ENCODE data around the gene TMEM40.

The TMEM40 gene

DNA sequence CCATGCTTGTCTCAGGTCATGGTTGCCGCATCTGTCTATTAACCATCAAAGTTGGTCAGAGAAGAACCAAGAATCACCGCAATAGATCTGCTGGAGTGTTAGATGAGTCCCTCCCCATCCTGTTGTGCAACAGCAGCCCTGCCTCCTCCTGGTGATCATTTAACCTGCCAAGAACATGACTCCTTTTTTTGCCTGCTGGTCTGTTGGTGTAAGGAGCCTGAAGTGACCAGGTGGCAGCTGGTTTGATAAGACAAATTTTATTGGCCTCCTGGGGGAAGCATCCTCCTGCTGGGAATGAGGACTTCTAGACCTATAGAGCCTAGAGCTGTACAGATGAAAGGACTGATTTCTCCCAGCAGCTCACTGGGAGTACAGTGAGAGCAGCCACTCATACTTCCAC, 51.6 kb downstream of the TMEM40 start:
- Histone ChIP-seq H3K36me3 (ENCODE audit: control insufficient read depth in 2 of 2, insufficient read depth in 1 of 2, low read length in 2 of 2) (no peaks in the 10 kb centered on the region), H3K27ac (ENCODE audit: extremely low read depth, low read depth, low read length) (no peak overlapping the region), H3K4me3 (ENCODE audit: low read depth, low read length) (no peak overlapping the region), H3K4me1 (ENCODE audit: control insufficient read depth, insufficient read depth, low read length) (no peaks in the 10 kb centered on the region), H3K9me3 (ENCODE audit: control insufficient read depth, insufficient read depth, low read depth, low read length) (no peaks in the 10 kb centered on the region)
- no peak for TF ChIP-seq ZSCAN23 (tag by site-specific recombination; IDR thresholded peaks at IDR 0.05)
- peak; percentile 92 for TF ChIP-seq ZIC2 (tag by site-specific recombination; IDR thresholded peaks at IDR 0.05)
- TF ChIP-seq GLIS1 (tag by site-specific recombination; IDR thresholded peaks at IDR 0.05), result peak; percentile 55
- TF ChIP-seq, protein P1, sequence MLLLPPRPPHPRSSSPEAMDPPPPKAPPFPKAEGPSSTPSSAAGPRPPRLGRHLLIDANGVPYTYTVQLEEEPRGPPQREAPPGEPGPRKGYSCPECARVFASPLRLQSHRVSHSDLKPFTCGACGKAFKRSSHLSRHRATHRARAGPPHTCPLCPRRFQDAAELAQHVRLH (tag by site-specific recombination; IDR thresholded peaks at IDR 0.05), result no peak
- no peak for TF ChIP-seq ZNF37A (tag by site-specific recombination; IDR thresholded peaks at IDR 0.05)
- TF ChIP-seq, protein P2, sequence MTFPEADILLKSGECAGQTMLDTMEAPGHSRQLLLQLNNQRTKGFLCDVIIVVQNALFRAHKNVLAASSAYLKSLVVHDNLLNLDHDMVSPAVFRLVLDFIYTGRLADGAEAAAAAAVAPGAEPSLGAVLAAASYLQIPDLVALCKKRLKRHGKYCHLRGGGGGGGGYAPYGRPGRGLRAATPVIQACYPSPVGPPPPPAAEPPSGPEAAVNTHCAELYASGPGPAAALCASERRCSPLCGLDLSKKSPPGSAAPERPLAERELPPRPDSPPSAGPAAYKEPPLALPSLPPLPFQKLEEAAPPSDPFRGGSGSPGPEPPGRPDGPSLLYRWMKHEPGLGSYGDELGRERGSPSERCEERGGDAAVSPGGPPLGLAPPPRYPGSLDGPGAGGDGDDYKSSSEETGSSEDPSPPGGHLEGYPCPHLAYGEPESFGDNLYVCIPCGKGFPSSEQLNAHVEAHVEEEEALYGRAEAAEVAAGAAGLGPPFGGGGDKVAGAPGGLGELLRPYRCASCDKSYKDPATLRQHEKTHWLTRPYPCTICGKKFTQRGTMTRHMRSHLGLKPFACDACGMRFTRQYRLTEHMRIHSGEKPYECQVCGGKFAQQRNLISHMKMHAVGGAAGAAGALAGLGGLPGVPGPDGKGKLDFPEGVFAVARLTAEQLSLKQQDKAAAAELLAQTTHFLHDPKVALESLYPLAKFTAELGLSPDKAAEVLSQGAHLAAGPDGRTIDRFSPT (tag by site-specific recombination; IDR thresholded peaks at IDR 0.05), result no peak
- POLR2A ChIA-PET, result interaction anchor here (1.2 kb wide), 1 partner anchor 125 kb away, joined by 3 read pairs; no protein-coding TSS in a partner anchor
- CTCF ChIA-PET, result interaction anchor here (0.6 to 3.5 kb wide), 9 partner anchors 9 to 134 kb away, joined by 3 to 33 read pairs (median 5); partner anchors contain the start of gene RPL32

DNA sequence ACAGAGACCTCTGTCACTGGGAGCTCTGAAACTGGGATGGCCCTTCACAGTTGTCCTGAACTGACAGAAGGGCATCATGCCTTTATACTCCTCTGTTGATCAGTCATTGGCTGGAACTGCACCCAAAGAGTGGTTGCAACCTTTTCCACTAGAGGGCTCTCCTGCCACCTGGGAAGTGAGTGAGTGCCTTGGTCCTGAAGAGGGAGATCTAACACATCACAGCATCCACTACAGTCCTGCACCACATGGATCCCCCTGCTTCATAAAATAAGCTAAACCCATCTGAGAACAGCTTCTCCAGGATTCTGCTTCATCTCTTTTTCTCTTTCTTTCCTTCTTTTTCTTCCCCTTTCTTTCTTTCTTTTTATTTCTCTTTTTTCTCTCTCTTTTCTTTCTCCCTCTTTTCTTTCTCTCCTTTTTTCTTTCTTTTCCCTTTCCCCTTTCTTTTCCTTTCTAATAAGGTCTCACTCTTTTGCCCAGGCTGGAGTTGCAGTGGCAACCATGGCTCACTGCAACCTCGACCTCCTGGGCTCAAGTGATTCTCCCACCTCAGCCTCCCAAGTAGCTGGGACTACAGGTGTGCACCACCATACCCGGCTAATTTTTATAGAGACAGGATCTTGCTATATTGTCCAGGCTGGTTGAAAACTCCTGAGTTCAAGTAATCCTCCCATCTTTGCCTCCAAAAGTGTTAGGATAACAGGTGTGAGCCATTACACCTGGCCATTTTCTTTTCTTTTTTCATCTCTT, 52.4 kb downstream of the TMEM40 start:
- H3K4me3 ChIP-seq (ENCODE audit: low read depth, low read length), result no peak overlapping the region
- H3K27ac ChIP-seq (ENCODE audit: extremely low read depth, low read depth, low read length), result no peak overlapping the region
- POLR2A ChIA-PET, result interaction anchor here (1.2 kb wide), 1 partner anchor 126 kb away, joined by 3 read pairs; no protein-coding TSS in a partner anchor
- no peaks in the 10 kb centered on the region for H3K9me3 ChIP-seq (ENCODE audit: control insufficient read depth, insufficient read depth, low read depth, low read length)
- CTCF ChIA-PET, result interaction anchor here (0.5 to 3.5 kb wide), 26 partner anchors 10 to 146 kb away, joined by 3 to 33 read pairs (median 4); partner anchors contain the start of gene RPL32
- no peaks in the 10 kb centered on the region for H3K4me1 ChIP-seq (ENCODE audit: control insufficient read depth, insufficient read depth, low read length)
- H3K36me3 ChIP-seq (ENCODE audit: control insufficient read depth in 2 of 2, insufficient read depth in 1 of 2, low read length in 2 of 2), result no peaks in the 10 kb centered on the region
- TF ChIP-seq ZNF658 (tag by site-specific recombination; IDR thresholded peaks at IDR 0.05) (no peak), ZNF514 (tag by site-specific recombination; IDR thresholded peaks at IDR 0.05) (no peak), ZNF677 (tag by site-specific recombination; IDR thresholded peaks at IDR 0.05) (no peak), SP3 (tag by site-specific recombination; IDR thresholded peaks at IDR 0.05) (0 out of 2 replicates have a peak, but pooled peaks have one; percentile 12), ZNF394 (tag by site-specific recombination; IDR thresholded peaks at IDR 0.05; ENCODE audit: borderline replicate concordance) (no peak), MZF1 (tag by site-specific recombination; IDR thresholded peaks at IDR 0.05; ENCODE audit: borderline replicate concordance) (no peak), MEIS1 (CRISPR knock-in tag; IDR thresholded peaks at IDR 0.05; ENCODE audit: borderline replicate concordance) (no peak), ZNF391 (tag by site-specific recombination; IDR thresholded peaks at IDR 0.05; ENCODE audit: borderline replicate concordance, low read depth) (no peak), ZNF560 (tag by site-specific recombination; IDR thresholded peaks at IDR 0.05; ENCODE audit: borderline replicate concordance) (no peak), ZNF600 (tag by site-specific recombination; IDR thresholded peaks at IDR 0.05) (peak; percentile 42; the same call in 1 of the 2 replicates), ZNF248 (tag by site-specific recombination; IDR thresholded peaks at IDR 0.05) (no peak), ZNF843 (tag by site-specific recombination; IDR thresholded peaks at IDR 0.05) (no peak), ZNF223 (tag by site-specific recombination; IDR thresholded peaks at IDR 0.05) (peak; percentile 44; the same call in 1 of the 2 replicates), ZNF423 (tag by site-specific recombination; IDR thresholded peaks at IDR 0.05) (no peak), GLIS1 (tag by site-specific recombination; IDR thresholded peaks at IDR 0.05) (no peak), ZNF48 (tag by site-specific recombination; IDR thresholded peaks at IDR 0.05) (no peak), ZBTB7A (tag by site-specific recombination; IDR thresholded peaks at IDR 0.05; ENCODE audit: low read depth) (no peak), ZNF37A (tag by site-specific recombination; IDR thresholded peaks at IDR 0.05) (no peak), ZNF768 (tag by site-specific recombination; IDR thresholded peaks at IDR 0.05) (no peak), ZNF777 (tag by site-specific recombination; IDR thresholded peaks at IDR 0.05; ENCODE audit: borderline replicate concordance) (no peak), ZNF610 (tag by site-specific recombination; IDR thresholded peaks at IDR 0.05; ENCODE audit: borderline replicate concordance) (peak; percentile 64; the same call in 1 of the 2 replicates), ZFP41 (tag by site-specific recombination; IDR thresholded peaks at IDR 0.05; ENCODE audit: borderline replicate concordance) (no peak)
- TF ChIP-seq, protein P3, sequence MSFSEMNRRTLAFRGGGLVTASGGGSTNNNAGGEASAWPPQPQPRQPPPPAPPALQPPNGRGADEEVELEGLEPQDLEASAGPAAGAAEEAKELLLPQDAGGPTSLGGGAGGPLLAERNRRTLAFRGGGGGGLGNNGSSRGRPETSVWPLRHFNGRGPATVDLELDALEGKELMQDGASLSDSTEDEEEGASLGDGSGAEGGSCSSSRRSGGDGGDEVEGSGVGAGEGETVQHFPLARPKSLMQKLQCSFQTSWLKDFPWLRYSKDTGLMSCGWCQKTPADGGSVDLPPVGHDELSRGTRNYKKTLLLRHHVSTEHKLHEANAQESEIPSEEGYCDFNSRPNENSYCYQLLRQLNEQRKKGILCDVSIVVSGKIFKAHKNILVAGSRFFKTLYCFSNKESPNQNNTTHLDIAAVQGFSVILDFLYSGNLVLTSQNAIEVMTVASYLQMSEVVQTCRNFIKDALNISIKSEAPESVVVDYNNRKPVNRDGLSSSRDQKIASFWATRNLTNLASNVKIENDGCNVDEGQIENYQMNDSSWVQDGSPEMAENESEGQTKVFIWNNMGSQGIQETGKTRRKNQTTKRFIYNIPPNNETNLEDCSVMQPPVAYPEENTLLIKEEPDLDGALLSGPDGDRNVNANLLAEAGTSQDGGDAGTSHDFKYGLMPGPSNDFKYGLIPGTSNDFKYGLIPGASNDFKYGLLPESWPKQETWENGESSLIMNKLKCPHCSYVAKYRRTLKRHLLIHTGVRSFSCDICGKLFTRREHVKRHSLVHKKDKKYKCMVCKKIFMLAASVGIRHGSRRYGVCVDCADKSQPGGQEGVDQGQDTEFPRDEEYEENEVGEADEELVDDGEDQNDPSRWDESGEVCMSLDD (tag by site-specific recombination; IDR thresholded peaks at IDR 0.05), result no peak
- TF ChIP-seq, protein P4, sequence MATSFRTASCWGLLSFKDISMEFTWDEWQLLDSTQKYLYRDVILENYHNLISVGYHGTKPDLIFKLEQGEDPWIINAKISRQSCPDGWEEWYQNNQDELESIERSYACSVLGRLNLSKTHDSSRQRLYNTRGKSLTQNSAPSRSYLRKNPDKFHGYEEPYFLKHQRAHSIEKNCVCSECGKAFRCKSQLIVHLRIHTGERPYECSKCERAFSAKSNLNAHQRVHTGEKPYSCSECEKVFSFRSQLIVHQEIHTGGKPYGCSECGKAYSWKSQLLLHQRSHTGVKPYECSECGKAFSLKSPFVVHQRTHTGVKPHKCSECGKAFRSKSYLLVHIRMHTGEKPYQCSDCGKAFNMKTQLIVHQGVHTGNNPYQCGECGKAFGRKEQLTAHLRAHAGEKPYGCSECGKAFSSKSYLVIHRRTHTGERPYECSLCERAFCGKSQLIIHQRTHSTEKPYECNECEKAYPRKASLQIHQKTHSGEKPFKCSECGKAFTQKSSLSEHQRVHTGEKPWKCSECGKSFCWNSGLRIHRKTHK (tag by site-specific recombination; IDR thresholded peaks at IDR 0.05), result no peak

Data from HEK293 (cell line).